Measurements from ENCODE around the gene MAP1LC3B2.

The MAP1LC3B2 gene
- total RNA-seq, result 0 to 0.94 (median 0.40) reads per million in 18 experiments

DNA sequence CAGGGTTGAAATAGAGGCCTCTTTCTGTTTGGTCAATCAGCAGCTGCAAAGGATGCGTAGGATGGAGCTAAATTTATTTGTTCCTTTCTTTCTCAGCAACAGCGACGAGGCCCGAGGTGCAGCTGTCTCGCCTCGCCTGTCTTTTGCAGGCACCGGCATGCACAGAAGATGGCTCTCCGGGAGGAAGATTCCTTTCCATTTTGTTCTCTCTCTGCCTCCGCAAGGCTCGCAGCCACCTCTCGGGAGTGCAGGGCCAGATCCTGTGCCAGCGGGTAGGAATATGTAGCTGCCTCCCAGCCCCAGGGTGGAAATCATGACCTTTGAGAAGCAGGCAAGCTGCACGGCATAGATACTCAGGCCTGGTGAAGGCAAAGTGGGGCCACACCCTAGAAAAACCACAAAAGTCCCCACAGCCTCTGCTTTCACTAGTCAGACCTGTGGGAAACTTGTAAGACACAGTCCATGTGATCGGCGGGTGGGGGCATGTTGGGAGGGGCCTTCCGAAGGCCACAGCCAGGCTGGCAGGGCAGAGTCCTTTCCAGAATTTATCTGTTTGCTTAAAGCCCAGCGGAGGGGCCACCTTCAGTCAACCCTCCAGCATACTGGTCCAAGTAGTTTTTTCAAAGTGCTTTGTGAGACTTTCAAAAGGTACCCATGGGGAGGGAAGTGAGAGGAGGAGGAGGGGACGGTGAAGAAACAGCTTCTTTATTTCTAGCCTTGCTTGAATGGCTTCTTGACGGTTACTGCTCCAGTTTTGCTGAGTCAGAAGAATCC lies at the start of gene MAP1LC3B2:
TSS of gene MAP1LC3B2 (plus strand) at position 220 of the 774 bp plus-strand sequence. CDS start 16,562 bp downstream, outside the sequence.
- DNase-seq, result peak; percentile 93 to 94

DNA sequence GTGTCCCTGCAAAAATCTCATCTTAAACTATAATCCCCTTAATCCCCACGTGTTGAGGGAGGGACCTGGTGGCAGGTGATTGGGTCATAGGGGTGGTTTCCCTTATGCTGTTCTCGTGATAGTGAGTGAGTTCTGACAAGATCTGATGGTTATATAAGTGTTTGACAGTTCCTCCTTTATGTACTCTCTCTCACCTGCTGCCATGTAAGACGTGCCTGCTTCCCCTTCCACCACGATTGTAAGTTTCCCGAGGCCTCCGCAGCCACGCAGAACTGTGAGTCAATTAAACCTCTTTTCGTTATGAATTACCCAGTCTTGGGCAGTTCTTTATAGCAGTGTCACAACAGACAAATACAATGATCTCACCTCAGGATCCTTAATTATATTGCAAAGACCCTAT lies 45.2 kb upstream of the MAP1LC3B2 start:
- DNase-seq, result no peak

DNA sequence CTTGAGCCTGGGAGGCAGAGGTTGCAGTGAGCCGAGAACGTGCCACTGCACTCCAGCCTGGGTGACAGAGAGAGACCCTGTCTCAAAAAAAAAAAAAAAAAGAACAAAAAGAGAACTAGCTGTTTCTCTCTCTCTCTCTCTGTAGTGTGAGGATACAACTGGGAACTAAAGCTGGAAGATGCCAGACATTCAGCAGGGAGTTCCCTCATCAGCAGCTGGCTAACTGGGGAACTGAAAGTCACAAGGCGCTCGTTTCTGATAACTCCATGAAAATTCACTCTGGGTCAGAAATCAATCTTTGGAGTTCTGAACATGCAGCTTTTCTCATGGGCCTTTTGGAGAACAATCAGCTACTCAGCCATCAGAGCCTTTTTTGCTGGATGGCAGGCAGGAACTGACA lies 43.5 kb upstream of the MAP1LC3B2 start:
- DNase-seq, result peak; percentile 24 to 56

DNA sequence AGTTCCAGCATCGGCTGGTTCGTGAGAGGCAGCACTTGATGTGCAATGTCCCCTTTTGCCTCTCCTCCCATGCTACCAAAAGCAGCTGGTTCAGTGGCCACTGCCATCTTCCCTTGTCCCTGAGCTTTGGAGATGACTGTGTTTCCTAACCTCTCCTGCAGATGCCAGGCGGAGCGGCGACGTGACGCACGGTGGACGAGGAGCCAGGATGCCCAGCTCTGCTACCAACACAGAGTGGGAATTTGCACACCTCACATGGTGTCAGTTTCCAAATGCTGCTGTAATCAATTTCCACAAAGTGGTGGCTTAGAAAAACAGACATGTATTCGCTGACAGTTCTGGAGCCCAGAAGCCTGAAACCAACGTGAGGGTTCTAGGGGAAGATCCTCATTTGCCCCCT lies 42.5 kb upstream of the MAP1LC3B2 start:
- no peak for DNase-seq

DNA sequence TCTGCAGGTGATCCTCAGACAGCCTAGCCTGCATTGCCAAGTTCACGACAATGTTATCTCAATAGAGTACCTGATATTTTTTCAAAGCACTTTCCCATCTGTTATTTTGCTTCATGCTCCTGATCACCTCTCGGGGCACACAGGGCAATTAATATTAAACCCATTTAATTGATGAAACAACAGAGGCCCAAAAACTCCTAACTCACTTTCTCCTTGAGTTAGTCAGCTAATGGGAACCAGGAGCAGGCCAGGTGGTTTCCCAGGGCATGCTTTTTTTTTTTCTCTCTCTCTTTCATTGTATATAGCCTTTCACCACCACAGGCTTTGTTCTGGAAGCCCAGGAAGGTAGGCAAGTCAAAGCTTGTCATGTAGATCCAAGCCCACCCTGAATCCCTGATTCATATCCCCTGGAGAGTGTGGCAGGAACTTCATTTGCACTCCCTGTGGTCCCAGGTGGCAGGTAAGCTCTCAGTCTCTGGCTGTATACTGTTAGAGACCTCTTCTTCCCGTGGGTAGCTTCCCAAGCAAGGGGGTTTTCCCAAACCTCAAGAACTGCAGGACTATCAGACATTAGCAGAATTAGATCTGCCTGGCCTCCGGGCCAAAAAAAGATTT lies 41.6 kb upstream of the MAP1LC3B2 start:
- no peak for DNase-seq

DNA sequence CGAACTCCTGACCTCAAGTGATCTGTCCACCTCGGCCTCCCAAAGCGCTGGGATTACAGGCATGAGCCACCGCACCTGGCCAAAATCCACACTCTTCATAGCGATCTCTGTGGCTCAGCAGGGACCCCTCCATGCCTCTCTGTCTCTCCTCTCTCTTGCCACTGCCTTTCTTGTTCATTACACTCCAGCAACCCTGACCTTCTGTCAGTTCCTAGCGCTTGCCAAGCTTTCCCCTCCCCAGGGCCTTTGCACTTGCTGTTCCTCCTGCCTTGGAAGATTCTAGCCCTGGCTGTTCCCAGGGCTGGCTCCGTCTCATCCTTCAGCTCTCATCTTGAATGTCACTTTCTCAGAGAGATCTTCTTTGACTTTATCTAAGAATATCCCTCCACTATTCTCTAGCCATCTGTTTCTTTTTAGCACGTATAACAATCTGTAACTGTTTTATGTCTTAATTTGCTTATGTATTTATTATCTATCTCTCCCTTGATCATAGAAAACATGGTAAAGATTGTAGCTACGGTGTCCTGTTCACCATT lies 38.9 kb upstream of the MAP1LC3B2 start:
- DNase-seq, result no peak

DNA sequence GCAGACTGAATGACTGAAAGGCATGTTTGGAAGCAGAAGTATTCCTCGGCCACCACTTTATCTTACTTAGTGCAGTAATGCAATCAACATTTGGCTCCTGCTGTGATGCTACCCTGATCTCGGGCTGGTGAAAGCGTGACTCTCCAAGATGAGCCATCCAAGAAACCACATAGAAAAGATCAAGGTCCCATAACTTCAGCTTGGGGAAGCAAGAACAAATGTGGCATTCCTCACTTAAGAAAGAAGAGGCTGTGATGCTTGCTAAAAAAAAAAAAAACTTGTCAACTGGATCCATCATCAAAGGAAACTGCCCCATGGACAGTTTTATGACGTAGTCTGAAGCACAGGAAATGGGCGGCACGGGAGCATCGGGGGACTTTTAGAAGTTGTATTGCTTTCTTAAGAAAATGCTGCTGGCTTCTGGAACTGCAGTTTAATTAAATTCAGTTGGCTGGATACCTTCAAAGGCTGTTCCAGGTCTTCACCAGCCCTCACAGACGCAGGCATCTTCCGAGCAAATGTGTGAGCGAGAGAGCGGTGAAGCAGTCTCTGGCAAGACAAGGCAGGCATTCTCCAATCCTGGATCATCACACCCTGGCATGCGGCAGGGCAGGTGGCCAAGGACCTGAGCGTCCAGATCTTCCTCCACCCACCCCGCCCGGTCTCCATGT lies 38.2 kb upstream of the MAP1LC3B2 start:
- DNase-seq, result no peak

DNA sequence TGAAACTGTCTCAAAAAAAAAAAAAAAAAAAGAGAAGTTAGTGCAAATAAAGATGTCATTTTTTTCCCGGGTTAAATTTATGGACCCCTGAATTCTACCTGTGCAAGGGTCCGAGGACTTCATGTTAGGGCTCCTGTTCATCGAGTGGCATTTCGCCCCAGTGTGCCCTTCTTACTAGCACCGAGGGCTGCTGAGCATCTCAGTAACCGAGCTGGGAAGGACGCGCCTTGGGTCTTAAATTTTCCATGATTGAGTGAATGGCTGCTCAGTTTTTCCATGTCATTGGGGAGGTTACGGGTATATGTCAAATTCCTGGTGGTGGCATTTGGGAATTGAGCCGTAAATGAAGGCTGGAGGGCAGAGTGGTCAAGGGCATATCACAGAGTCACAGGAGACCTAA lies 34.9 kb upstream of the MAP1LC3B2 start:
- no peak for DNase-seq

DNA sequence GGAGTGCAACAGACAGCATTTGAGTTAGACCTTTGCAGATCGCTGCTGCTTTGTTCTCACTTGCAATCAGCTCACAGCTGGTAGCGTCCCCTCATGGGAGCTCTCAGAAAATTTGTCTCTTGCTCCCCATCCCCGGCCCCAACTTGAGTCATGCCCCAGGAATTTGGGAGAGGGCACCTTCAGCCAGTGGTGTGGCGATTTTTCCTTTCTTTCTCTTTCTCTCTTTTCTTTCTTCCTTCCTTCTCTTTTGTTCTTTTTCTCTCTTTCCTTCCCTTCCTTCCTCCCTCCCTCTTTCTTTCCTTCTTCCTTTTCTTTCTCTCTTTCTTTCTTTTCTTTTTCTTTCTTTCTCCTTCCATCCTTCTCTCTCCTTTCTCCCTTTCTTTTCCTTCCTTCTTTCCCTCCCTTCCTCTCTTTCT lies 34.2 kb upstream of the MAP1LC3B2 start:
- no peak for DNase-seq

DNA sequence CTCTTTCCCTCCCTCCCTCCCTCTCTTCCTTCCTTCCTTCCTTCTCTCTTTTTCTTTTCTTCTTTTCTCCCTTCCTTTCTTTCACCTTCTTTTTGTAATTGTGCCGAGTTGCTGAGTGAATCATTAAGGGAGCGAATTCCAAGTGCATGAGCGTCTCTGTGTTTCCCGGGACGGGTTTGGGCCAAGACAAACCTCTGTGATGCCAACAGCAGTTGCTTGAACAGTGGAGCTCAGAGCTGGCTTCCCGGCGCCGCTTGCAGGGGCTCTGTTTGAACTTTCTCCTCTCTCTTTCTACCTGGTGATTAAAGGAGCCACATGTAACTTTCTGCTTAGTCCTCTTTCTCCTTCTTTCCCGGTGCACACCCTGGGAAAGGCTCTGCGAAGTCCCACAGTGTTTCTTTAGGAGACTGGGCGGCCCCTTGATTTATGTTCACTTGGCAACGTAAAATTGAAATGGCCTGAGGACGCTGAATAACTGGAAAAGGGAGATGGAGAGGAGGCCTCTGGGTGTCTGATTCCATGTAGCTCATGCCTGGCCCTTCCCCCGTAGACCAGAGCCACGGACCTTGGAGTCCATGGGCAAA lies 33.7 kb upstream of the MAP1LC3B2 start:
- DNase-seq, result no peak

DNA sequence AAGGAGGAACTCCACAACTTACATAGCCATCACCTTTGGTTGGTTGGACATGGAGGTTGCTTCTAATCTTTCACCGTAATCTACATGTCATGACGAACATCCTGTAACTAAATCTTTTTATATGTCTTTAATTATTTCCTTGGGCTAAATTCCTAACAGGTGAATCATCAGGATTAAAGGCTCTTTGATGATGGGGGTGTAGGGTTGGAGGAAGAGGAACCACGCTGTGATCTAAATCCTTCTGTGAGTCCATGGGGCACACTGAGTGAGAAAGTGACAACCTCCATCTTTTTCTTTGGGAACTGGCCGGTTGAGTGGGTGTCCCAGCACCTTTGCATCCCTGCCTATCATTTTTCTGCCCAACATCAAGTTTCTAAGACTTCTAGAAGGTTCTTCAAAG lies 31.1 kb upstream of the MAP1LC3B2 start:
- no peak for DNase-seq

DNA sequence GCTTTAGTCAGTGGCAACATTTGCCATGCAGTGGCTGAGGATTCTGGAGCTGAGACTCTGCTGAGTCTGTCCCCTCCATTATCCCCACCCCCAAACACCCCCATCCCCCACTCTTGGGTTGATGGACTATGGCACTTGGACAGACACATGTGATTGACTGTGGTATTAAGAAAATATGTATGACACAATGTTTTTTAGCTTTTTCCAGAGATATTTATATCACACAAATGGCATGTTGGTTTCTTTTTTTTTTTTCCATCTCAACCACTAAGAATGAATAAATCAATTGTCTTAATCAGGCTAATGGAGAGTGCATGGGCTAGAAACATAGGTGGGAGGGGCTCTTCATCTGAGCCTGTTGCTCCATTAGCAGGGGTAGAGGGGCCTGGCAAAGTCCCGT lies 30.7 kb upstream of the MAP1LC3B2 start:
- no peak for DNase-seq

DNA sequence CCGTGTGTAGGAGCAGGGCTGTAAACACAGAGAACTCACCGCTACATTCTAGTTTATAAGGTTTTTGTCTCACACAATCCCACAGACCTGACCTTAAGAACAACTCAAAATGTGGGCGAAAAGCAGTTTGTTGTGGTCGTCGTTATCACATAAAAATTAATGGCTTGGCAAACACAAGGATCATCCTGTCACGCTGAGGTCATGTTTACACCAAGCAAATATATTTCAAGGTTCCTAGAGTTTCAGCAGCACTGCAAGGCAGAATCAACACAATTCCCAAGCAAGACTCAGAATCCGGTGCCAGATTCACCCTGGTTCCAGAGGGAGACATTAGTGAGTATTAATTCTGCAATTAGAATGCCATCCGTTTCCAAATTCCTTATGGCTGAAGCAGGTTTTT lies 30.1 kb upstream of the MAP1LC3B2 start:
- no peak for DNase-seq

DNA sequence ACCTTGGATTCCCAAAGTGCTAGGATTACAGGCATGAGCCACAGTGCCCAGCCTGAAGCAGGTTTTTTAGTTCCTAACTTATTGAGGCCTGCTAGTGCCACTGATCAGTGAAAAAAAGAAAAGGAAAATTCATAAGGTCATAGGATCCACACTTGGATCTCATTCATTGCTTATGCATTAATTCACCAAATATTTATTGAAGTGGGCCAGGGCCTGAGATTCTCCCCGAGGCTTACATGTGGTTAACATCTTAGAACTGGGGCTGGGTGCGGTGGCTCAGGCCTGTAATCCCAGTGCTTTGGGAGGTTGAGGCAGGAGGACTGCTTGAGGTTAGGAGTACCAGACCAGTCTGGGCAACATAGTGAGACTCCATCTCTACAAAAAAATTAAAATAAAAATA lies 29.5 kb upstream of the MAP1LC3B2 start:
- no peak for DNase-seq

DNA sequence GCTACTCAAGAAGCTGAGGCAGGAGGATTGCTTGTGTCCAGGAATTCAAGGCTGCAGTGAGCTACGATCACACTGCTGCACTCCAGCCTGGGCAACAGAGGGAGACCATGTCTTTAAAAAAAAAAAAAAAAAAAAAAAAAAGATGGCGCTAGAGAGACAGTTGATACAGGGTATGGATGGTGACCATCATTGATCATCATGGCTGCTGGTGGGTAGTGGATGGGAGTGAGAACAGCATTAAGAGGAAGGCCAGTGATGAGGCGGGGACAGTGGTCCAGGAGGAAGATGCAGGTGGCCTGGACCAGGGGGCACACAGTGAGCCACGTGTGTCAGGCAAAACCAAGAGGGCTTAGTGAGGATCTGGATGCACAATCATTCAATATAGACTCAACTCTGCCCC lies 26.8 kb upstream of the MAP1LC3B2 start:
- no peak for DNase-seq

DNA sequence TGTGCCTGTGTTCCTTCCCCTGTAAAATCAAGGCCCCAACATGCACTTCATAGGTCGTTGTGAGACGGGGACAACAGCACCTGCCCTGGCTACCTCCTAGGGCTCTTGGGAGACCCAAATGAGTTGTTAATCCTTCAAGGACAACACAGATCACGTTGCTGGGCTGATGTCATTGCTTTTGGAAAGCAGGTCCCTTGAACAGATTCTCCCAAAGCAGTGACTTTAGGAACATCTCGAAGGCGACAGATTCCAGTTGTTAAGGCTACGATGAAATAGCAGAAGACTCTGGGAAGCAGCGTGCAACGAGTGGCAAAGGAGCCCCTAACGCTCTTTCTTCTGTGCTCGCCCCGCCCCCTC lies 26.2 kb upstream of the MAP1LC3B2 start:
- no peak for DNase-seq

DNA sequence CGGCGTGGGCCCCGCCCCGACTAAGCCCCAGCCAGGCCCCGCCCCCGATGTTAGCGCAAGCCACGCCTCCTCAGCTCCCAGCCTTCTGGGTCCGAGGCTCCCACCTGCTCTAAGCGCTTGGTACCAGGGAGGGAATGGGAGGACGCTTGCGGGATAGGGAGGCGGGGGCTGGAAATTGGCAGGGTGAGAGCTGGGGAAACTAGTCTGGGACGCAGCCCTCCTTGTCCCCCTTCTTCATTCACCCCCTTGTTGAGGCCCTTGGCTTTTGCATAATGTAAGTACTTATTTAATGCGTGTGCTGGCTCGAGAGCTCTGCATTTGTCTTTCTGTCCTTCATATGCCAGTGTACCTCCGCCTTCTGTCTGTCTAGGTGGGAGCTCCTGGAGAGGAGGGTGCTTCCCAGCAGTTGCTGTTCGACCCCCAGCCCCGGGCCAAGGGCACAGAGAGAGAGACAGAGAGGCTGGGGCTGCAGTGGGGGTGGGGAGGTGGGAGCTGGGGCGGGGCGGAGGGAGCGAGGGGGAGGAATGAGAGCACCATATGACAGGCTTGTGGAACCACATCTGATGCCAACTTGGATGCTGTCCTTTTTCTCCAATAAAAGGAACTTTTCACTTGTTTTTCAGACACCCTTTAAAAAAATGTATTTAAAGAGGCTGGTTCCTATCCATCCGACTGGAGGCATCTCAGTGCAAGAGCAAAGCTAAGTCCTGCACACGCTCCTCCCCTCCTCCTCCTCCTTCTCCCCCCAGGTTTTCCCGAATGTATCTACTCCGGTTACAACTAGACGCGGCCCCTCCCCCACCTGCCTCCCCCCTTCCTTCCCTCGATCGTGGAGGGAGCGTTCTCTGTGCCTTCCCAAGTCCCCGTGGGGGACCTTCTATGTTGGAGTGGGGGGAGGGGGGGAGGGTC lies 25.6 kb upstream of the MAP1LC3B2 start:
- DNase-seq, result peak; percentile 29 to 46

DNA sequence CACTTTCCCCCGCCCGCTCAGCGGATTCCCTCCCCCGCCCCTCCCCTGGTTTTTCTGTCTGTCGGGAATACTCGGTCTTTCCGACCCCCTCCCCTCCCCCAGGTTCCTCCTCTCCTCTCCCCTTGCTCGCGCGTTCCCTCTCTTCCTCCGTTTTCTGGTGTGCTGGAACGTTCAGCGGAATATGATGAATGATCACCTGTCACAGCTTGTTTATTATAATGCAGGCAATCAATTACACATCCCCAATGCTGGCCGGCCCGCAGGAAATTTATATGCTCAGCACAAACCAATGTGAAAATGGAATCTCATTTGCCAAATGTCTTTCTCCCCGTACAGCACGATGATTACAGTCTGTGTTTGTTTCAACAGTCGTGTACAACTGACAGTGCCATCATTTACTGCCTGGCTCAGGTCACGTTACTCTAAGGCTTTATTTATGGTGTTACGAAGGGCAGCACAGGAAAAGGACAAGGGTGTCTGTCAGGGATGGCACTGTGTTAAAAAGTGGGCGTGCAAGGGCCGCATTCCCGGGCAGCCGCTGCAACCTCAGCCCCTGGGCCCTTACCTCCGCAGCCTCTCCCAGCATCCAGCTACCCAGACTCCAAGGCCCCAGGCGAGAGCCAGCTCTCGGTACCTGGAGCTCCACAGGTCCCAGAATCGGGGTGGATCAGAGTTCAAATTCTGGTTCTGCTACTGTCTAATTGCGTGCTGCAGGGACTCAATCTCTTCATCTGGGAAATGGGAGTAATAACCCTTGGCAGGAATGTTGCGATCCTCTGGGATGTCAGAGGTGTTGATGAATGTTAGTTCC lies 24.7 kb upstream of the MAP1LC3B2 start:
- DNase-seq, result no peak

DNA sequence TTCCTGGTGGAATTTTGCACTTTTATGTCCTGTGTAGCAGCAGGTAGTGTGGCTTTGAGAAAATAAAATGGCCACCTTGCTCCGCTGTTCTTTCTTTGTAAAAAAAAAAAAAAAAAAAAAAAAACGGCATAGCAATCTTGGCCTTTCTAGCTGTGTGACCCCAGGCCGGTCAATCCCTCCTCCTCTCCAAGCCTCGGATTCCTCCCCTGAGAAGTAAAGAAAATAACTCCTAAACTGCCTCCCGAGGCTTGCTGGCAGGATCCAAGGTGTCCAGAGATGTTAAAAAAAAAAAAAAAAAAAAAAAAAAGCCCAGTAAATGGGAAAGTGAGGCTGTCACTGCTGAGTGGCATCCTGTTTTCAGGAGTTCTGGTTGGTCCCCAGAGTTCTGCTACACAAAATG lies 23.9 kb upstream of the MAP1LC3B2 start:
- no peak for DNase-seq

DNA sequence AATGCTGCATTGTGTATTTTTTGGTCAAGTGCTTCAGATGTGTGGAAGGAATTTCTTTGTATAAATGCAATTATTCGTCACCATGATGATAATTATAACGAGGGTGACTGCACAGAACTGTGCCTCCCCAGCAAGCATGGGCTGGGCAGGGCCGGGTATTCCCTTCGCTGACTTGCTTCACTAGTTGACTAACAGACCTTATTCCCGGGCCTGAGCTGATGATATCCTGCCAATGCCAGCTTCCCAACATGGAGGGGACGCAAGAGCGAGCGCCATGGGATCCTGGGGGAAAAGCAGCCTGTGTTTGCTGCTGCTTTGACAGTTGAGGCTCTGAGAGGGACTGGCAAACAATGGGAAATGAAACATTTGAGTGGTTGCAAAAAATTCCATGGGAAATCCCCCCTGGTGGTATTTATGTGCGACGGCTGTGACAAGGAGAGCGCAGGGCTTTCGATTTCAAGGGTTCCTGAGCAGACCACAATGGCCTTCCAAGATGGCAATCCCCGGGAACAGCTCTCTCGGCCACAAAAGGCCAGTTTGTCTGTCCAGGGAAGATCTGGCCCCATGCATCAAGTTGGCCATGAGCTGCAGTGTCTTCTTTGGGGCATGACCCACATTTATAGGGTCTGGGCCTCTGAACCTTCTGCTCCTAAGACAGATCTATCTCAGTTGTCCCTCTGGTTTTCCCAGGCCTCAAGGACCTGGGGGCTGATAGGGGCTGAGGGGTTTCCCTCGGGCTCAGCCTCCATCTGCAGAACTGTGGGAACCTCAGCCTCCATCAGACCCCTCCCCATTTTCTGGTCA lies 21.9 kb upstream of the MAP1LC3B2 start:
- DNase-seq, result peak in 1 of 2 donors; percentile 17
